Epithelial cell of esophagus (primary cell): ENCODE measurements around the gene CDKL5.
A peak's percentile ranks its signal among the peaks of the same experiment; 100 is the strongest.

ENCODE experiments used
- DNase-seq: peaks from one replicate; pipeline ENCODE4 v3.0.0; 2010; ENCODE audit warnings: low read depth
- H3K4me3 ChIP-seq: 2 replicates; pipeline ENCODE4 v1.5.1; 2011; ENCODE audit warnings: mild to moderate bottlenecking, low read length, control low read depth
- TF ChIP-seq, protein P1 (sequence below): IDR thresholded peaks from 2 replicates; pipeline ENCODE4 v1.5.1; 2011; ENCODE audit warnings: low read depth, mild to moderate bottlenecking, low read length, control low read depth, inconsistent platforms; ENCODE audit not compliant: insufficient read depth; ENCODE audit errors: missing control alignments

CDKL5 gene

DNA sequence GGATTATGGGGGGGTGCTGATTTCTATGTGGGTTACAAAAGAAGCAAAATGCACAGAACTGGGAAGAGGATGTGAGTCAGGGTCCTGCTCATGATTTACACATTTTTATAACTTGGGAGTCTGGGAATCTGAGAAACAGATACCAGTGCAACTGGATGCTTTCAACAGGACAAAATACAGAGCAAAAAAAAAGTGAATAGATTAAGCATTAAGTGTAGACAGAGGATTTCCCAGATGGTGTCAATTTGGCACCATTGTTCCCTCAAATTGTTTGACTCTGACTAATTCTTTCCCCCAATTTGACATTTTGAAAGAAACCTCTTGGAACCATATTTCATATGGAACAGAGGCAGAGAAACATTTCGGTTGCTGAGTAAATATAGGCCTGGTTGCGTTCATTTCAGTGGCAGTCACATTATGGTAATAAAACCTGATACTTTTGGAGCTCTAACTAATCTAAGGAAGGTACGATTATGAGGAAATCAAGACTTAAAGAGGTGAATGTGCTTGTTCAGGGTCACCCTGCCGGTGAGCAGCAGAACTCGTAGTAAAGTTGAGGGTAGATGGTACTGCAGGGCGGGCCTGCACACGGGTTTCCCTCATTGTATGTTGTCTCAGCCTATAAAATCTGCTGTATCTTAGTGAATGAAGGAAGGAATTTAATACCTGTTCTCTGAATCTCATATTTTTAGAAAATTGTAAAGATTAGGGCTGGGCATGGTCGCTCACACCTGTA lies 18.7 kb upstream of the CDKL5 start:
- H3K4me3 ChIP-seq = no peak overlapping the region
- DNase-seq = no peak
- TF ChIP-seq, protein P1, sequence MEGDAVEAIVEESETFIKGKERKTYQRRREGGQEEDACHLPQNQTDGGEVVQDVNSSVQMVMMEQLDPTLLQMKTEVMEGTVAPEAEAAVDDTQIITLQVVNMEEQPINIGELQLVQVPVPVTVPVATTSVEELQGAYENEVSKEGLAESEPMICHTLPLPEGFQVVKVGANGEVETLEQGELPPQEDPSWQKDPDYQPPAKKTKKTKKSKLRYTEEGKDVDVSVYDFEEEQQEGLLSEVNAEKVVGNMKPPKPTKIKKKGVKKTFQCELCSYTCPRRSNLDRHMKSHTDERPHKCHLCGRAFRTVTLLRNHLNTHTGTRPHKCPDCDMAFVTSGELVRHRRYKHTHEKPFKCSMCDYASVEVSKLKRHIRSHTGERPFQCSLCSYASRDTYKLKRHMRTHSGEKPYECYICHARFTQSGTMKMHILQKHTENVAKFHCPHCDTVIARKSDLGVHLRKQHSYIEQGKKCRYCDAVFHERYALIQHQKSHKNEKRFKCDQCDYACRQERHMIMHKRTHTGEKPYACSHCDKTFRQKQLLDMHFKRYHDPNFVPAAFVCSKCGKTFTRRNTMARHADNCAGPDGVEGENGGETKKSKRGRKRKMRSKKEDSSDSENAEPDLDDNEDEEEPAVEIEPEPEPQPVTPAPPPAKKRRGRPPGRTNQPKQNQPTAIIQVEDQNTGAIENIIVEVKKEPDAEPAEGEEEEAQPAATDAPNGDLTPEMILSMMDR = no peak

DNA sequence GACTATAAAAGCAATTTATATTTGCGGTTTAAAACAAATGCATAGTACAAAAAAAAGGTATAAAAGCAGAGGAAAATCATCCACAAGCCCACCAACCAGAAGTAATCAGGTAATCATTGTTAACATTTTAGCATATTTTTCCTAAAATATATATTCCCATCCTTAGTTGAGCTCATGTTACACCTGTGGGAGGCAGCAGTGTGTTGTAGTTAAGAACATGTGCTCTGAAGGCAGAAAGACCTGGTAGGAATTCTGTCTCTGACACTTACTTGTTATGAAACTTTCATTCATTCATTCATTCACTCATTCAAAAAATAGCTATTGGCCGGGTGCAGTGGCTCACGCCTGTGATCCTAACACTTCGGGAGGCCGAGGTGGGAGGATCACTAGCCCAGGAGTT lies 15.4 kb upstream of the CDKL5 start:
- no peak overlapping the region for H3K4me3 ChIP-seq
- DNase-seq = peak; percentile 62
- TF ChIP-seq, protein P1 = peak; percentile 45

DNA sequence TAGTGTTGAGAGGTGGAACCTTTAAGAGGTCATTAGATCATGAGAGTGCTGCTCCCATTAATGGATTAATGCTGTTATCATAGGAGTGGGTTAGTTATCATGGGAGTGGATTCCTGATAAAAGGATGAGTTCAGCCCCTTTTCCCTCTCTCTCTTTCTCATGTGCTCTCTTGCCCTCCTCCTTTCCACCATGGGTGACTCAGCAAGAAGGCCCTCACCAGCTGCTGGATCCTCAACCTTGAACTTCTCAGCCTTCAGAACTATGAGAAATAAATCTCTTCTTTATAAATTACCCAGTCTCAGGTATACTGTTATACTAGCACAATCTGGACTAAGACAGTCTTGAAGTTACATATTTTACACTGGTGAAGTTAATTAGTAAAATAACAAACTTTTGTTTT lies 10.0 kb upstream of the CDKL5 start:
- no peak overlapping the region for H3K4me3 ChIP-seq
- DNase-seq = peak; percentile 21
- TF ChIP-seq, protein P1 = no peak

DNA sequence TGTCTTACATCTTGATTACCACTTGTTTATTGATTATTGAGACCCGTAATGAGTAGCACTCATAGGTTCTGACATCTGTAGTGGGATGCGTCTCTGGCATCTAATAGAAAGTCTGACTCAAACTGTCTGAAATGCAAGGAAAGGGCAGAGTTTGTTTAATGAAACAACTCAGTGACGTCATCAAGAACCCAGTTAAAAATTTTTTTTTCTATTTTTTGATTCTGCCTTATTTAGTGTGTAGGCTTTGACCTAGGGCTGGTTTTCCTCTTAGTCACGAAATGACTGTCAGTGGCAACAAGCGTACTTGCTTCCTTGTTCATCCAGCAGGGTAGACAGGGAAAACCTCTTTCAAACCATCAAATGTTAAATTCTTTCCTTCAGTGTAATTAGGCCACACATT lies 3.1 kb upstream of the CDKL5 start:
- H3K4me3 ChIP-seq = no peak overlapping the region
- DNase-seq = peak; percentile 83
- TF ChIP-seq, protein P1 = peak; percentile 21

DNA sequence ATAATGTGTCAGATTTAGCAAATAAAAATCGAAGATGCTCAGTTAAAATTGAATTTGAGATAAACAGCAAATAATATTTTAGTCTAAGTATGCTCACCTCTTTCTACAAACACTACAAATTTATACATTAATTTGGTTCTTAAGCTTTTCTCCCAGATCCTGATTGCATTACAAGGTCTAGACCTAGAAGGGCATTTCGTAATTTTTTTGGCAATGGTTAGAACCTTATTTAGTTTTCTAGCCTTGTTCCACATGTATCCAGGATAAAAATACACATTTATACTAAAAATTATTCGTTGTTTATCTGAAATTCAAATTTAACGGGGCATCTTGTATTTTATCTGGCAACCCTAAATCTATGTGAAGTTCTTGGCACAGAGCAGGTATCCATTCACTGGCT lies 2.5 kb upstream of the CDKL5 start:
- no peak overlapping the region for H3K4me3 ChIP-seq
- TF ChIP-seq, protein P1 = no peak
- DNase-seq = no peak

DNA sequence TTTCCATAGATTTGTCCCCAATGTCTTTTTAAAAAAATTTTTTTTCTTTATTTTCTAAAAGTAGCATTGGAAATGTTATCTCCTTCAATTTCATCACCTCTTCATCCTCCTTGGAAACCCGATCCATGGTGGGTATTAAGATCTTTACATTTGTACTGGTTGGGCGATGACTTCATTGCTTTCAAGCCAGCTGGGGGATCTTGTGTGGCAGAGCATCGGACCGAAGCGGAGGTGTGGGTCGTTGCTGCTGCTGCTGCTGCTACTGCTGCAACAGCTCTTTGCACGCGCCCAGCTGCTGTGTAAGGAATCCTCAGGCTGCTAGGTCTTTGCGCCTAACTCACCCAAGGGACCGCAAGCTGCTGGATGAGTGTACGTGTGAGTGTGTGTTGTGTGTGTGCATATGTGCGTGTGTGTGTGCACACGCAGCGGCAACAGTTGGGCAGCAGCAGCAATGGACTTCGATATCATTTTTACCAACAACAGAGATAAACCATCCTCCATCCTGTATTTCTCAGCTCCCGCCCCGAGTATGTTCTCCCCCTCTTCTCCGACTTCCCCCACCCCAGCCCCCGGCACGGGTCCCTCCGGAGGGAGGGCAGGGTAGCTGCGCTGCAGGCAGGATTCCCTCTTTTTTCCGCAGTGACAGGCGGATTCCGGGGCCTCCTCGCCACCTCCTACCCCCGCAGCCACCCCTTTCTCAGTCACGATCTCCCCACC lies 768 bp upstream of the CDKL5 start:
- peak overlapping the region; percentile 56 for H3K4me3 ChIP-seq
- TF ChIP-seq, protein P1 = no peak
- DNase-seq = peak; percentile 29
